LNCaP clone FGC (cell line): ENCODE data around the gene MAD1L1.

Experiments
- DNase-seq: peaks from one replicate; pipeline ENCODE4 v3.0.0-alpha.2; 2011; ENCODE audit warnings: low read depth
- H3K4me3 ChIP-seq: 2 replicates; pipeline ENCODE4 v1.5.1; 2011; ENCODE audit warnings: mild to moderate bottlenecking, low read depth, low read length, control low read depth
- CTCF ChIP-seq: IDR thresholded peaks from 2 replicates; pipeline ENCODE4 v1.5.1; 2012; ENCODE audit warnings: mild to moderate bottlenecking; ENCODE audit not compliant: control insufficient read depth, insufficient read depth; ENCODE audit errors: extremely low read depth

Gene MAD1L1

GRCh38 chr7:2110610-2111396 is 121.9 kb downstream of the MAD1L1 start:
- no peak for DNase-seq
- H3K4me3 ChIP-seq = no peak overlapping the region
- no peak for TF ChIP-seq CTCF

GRCh38 chr7:2109936-2110609 is 122.7 kb downstream of the MAD1L1 start:
- H3K4me3 ChIP-seq = no peak overlapping the region
- TF ChIP-seq CTCF = no peak
- no peak for DNase-seq

- no peak for DNase-seq
- no peak for TF ChIP-seq CTCF
- no peak overlapping the region for H3K4me3 ChIP-seq
These were observed 123.4 kb downstream of the MAD1L1 start for GRCh38 chr7:2109251-2109872.

GRCh38 chr7:2108501-2109250 is 124.1 kb downstream of the MAD1L1 start:
- no peak overlapping the region for H3K4me3 ChIP-seq
- DNase-seq = no peak
- no peak for TF ChIP-seq CTCF

- H3K4me3 ChIP-seq = no peak overlapping the region
- TF ChIP-seq CTCF = no peak
- no peak for DNase-seq
These were observed 124.7 kb downstream of the MAD1L1 start for GRCh38 chr7:2108071-2108455.

GRCh38 chr7:2107386-2108070 is 125.2 kb downstream of the MAD1L1 start:
- DNase-seq = no peak
- H3K4me3 ChIP-seq = no peak overlapping the region
- no peak for TF ChIP-seq CTCF
